HG02623 (cell line): Measurements from ENCODE around the gene LPCAT2.

Experiments
- ATAC-seq: cut with Tn5 transposase; IDR thresholded peaks from one replicate; pipeline ENCODE4 v1.9.1; 2021; ENCODE audit warnings: moderate library complexity; ENCODE audit not compliant: unreplicated experiment

LPCAT2 gene

GRCh38 chr16:55502801-55503366 lies 6.0 kb upstream of the LPCAT2 start:
- ATAC-seq: no peak

- no peak for ATAC-seq
These were observed 4.9 kb upstream of the LPCAT2 start for GRCh38 chr16:55503726-55504550.

GRCh38 chr16:55505333-55506015 lies 3.4 kb upstream of the LPCAT2 start:
- ATAC-seq: no peak

GRCh38 chr16:55506083-55506482 lies 2.8 kb upstream of the LPCAT2 start:
- no peak for ATAC-seq

- ATAC-seq: no peak
These were observed 2.2 kb upstream of the LPCAT2 start for GRCh38 chr16:55506708-55507107.

DNA sequence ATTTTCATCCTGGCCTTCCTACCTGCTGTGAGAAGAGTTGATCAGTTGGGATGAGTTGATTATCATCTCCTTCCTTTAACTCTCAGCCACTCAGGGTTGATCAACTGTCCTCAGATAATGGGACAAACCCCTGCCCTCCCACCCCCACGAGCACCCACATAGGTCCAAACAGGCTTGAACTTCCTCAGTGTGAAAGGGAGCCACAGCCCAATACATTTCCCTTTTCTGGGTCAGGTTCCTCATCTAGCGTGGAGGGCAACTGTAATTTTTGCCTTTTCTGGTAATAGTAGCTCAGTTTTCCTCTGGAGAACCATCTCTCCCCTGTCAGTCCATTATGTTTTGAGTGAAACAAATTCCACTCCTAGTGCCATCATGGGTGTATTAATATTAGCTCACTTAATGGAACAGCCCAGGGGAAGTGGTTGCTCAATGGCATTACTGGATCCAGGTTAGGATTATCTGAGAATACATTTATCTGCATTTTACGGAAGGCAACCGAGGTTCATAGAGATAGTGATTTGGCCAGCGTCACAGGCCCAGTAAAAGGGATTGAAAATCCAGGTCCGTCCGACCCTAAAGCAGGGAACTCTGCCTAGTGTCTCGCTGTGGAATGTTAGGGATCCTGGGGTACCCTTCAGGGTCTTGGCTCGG lies 476 bp upstream of the LPCAT2 start:
- no peak for ATAC-seq

DNA sequence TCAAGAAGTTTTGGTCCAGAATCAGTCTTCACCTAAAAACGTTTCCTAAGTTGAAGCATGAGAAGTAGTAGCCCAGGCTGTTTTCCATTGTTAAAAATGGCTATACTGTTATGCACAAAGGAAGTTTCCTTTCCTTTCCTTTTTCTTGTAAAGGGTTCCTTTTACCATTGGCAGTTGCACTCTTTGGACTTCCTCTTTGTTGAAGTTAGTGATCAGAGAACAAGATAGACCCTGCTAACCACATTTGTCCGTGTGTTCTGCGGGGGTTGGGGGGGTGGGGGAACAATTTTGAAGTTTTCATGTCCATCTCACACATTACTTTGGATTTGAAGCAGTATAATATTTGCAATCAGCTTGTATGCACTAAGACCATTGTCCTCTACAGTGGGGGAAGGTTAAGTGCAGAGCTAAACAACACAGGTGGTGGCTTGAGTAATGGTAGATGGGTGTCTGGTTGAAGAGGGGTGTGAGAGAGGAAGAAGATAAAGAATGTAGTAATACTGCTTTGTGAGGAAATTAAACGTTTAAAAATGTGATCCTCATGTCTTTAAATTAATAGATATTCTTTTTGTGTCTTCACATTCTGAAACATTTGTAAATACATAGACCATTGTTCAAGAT lies 1.4 kb downstream of the LPCAT2 start:
- ATAC-seq: no peak

DNA sequence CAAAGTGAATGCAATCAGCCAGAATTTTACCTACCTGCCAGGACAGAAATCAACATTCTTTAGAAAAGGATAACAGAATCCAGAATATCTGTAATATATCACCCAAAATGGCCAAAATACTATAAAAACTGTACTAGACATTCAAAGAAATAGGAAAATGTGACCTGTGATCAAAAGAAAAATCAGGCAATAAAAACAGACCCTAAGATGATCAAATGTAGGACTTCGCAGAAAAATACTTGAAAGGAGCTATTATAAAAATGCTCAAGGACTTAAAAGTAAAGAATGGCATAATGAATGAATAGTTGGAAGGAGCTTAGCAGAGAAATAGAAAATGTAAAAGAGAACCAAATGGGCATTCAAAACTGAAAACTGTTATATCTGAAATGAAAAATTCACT lies 4.1 kb downstream of the LPCAT2 start:
- ATAC-seq: no peak

DNA sequence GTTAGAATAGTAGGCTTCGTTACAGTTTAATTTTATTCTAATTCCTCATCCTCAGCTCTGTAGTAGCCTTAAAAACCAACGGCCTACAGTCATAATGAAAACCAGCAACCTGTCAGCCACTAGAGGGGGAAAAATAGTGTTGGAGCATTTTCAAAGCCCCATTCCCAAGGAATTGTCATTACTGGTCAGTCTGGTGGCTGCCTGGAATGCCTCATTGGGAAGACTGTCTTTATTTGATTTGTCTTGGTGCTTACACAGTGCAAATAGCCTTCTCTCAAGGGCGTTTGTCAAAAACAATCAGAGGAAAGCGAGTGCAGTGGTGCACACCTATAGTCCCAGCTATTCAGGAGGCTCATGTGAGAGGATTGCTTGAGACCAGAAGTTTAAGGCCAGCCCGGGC lies 4.7 kb downstream of the LPCAT2 start:
- ATAC-seq: no peak

DNA sequence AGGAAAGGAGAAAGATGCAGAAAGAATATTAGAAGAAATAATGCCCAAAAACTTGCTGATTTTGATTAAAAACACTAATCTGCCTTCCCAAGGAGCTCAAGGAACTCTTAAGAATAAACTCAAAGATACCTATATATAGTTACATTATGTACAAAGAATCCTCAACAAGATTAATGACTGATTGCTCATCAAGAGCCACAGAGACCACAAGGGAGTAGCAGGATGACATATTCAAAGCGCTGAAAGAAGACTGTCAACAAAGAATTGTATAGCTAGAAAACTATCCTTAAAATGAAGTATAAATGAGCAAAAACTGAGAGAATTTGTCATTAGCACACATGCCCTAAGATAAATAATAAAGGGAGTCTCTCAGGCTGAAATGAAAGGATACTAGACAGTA lies 6.2 kb downstream of the LPCAT2 start:
- ATAC-seq: no peak

- ATAC-seq: no peak
These were observed 12.9 kb downstream of the LPCAT2 start for GRCh38 chr16:55521792-55522191.

- ATAC-seq: no peak
These were observed 17.6 kb downstream of the LPCAT2 start for GRCh38 chr16:55526441-55526840.

DNA sequence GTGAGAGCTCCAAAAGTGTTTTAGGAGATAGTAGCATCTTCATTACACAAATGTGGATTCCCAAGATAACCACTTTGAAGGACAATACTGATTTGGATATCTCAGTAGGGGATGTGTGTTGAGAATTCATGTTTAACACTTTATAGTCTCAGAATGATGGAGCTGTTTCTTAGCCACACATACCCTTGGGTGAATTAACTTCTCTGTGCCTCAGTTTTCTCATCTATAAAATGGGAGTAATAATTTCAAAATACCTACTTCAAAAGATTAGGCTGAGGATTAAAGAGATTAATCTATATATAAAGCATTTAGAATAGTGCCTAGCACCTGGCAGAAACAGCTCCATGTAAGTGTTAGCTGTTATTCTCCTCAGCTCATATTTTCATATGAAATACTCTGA lies 19.0 kb downstream of the LPCAT2 start:
- ATAC-seq: no peak

DNA sequence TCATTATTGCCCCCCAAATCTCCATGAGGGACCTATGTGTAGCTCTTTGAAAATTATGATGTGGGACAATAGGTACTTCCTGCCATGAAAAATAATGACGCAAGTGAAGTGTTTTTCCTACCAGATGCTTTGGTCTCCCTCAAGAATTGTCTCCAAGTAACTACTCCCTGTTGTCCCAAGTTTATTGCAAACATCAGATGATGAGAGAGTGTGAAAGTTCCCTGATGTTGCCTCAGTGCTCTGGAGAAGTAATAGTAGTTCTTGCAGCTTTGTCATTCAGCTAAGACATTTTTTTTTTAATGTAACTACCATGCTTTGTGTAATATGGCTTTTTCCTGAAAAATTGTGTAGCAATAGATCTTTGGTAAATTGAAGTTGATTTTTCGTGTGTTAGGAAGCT lies 20.1 kb downstream of the LPCAT2 start:
- ATAC-seq: no peak

GRCh38 chr16:55530316-55530856 lies 21.5 kb downstream of the LPCAT2 start:
- ATAC-seq: no peak

DNA sequence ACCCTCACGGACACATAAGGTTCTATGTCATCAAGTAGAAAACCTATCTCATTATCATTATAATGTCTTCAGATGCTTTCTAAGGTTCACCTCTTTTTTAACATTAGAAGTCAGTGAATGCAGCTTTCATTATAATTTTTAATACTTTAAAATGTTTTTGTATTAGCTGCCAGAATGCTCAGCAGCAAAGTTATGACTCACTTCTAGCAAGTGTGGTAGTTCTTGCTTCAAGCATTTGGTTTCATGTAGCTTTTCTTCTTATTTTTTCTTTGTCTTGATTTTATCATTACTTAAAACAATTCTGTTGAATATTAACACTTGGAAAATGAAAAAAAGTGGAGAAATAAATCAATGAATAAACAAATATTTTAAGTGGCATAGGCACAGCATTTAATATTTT lies 23.4 kb downstream of the LPCAT2 start:
- no peak for ATAC-seq

GRCh38 chr16:55534756-55535155 lies 25.9 kb downstream of the LPCAT2 start:
- no peak for ATAC-seq

DNA sequence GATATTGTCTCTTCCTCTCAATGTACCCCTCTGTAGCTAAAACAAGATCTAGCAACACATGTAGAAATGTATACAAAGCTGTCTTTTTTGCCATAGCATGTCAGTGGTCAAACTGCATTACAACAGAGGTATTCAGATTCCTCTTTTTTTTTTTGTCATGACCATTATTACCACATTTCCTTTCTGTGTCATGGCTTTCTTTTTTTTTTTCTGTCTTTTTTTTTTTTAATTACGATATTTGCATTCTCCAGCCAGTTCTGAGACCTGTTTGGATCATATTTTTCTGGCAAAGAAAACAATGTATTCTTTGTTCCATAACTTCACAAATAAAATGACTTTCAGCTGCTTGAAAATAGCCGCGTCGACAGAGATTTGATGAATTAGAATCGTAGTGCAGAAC lies 30.2 kb downstream of the LPCAT2 start:
- no peak for ATAC-seq

- no peak for ATAC-seq
These were observed 30.6 kb downstream of the LPCAT2 start for GRCh38 chr16:55539488-55539887.

- no peak for ATAC-seq
These were observed 31.3 kb downstream of the LPCAT2 start for GRCh38 chr16:55540221-55540620.
